DND-41 (cell line): Measurements from ENCODE around the gene CD300LD.

Experiments used
- EZH2 ChIP-seq: IDR thresholded peaks from 3 replicates; pipeline ENCODE4 v1.6.1; 2012; ENCODE audit warnings: borderline replicate concordance, low read depth, mild to moderate bottlenecking, moderate library complexity, low read length, inconsistent platforms; ENCODE audit not compliant: severe bottlenecking
- TF ChIP-seq, protein P1 (sequence below): IDR thresholded peaks from 2 replicates; pipeline ENCODE4 v1.5.1; 2012; ENCODE audit warnings: borderline replicate concordance, low read length, moderate library complexity, mild to moderate bottlenecking; ENCODE audit not compliant: poor library complexity, severe bottlenecking; ENCODE audit errors: extremely low read depth

DNA sequence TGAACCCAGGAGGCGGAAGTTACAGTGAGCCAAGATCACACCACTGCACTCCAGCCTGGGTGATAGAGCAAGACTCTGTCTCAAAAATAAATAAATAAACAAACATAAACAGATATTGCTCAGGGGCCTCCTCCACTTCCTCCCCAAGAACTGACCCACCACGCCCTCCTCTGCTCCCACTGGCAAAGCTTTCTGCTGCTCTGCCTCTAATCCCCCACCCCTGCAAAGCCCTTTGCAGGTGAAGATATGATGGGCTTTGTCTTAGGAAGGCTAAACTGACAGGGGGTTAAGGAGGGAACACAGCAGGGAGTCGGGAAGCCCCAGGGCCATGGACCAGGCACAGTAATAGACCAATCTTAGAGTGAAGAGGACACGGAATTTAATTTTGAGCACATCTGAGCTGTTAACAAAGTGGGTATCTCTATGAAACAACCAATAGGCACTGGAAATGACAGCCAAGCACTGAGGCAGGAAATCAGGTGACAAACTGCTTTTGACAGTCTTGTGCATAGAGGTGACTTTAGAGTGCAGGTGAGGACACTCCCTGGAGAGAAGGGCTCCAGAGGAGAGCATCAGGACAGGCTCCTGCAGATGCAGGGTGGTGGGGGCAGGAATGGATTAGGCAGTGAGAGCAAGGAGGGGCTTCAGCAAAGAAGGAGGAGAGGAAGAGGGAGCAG lies 6.4 kb upstream of the CD300LD start:
- TF ChIP-seq, protein P1, sequence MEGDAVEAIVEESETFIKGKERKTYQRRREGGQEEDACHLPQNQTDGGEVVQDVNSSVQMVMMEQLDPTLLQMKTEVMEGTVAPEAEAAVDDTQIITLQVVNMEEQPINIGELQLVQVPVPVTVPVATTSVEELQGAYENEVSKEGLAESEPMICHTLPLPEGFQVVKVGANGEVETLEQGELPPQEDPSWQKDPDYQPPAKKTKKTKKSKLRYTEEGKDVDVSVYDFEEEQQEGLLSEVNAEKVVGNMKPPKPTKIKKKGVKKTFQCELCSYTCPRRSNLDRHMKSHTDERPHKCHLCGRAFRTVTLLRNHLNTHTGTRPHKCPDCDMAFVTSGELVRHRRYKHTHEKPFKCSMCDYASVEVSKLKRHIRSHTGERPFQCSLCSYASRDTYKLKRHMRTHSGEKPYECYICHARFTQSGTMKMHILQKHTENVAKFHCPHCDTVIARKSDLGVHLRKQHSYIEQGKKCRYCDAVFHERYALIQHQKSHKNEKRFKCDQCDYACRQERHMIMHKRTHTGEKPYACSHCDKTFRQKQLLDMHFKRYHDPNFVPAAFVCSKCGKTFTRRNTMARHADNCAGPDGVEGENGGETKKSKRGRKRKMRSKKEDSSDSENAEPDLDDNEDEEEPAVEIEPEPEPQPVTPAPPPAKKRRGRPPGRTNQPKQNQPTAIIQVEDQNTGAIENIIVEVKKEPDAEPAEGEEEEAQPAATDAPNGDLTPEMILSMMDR: no peak
- TF ChIP-seq EZH2: no peak
